ENCODE measurements around the gene KLHDC7A.

The KLHDC7A gene

GRCh38 chr1:18511149-18511873 is 30.6 kb downstream of the KLHDC7A start:
- no peak for DNase-seq

DNA sequence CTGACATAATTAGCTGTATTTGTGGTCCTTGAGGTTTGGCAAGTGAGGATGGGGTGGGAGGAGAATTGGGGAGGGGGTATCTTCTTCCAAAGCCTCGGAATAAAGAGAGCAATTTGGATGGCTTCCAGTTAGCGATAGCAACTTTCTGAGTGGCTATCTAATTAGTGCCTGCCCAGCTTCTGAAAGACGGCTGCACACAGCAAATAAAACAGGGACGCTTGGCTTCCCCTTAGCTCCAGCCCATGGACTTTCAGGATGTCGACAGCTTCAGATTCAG is 31.1 kb downstream of the KLHDC7A start:
- no peak for DNase-seq

GRCh38 chr1:18512883-18513282 is 32.2 kb downstream of the KLHDC7A start:
- DNase-seq: no peak

- DNase-seq: no peak
These were observed 33.3 kb downstream of the KLHDC7A start for GRCh38 chr1:18513995-18514394.

- DNase-seq: no peak
These were observed 34.5 kb downstream of the KLHDC7A start for GRCh38 chr1:18515120-18515667.

- no peak for DNase-seq
These were observed 35.7 kb downstream of the KLHDC7A start for GRCh38 chr1:18516473-18516872.

- DNase-seq: no peak
These were observed 45.9 kb downstream of the KLHDC7A start for GRCh38 chr1:18526436-18527275.

GRCh38 chr1:18527514-18527913 is 46.8 kb downstream of the KLHDC7A start:
- no peak for DNase-seq

DNA sequence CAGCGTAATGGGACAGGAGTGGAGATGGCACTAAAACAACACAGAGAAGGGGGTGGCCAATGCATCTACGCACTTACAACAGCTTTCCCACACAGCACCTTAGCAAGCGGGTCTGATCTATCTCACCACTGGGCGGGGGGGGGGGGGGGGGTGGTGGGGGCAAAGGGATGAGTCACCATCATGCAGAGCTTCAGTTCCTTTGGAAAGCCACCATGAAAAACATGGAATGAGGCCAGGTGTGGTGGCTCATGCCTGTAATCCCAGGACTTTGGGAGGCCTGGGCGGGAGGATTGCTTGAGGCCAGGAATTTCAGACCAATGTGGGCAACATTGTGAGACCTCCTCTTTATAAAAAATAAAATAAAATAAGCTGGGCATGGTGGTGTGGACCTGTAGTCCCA is 47.2 kb downstream of the KLHDC7A start:
- DNase-seq: no peak

DNA sequence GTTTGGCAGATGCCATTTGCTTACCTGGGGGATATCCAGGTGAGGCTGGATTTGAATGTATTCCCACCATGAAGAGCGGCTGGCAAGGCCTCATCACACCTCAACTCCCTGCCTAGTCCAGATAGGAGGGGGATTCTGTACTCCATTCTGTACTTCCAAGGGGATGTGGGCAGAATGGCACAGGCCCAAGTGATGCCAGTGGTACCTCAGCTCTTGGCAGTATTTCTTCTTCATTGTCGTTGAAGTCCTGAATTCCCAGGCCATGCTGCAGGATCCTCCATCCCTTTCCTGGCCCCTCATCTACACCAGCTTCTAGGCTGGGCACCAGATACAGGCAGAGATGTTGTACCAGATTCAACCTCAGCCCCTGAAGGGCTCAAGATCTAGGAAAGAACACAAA is 47.9 kb downstream of the KLHDC7A start:
- no peak for DNase-seq

DNA sequence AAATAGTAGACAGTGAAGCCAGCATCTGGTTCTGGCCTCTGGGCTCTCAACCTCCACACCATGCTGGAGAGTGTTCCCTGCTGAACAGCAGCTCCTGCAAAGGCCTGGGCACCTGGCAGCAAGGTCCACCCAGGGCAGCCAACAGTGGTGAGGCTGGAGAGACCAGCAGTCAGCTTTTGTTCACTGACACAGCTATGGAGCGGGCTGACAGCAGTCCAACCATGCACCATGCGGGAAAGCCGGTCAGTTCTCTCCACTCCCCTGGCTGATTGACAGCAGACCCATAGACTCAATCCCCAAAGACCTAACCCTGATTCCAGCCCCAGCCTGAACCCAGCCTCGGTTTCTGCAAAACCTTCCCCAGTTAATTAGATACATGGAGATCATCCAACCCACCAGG is 49.0 kb downstream of the KLHDC7A start:
- DNase-seq: no peak

DNA sequence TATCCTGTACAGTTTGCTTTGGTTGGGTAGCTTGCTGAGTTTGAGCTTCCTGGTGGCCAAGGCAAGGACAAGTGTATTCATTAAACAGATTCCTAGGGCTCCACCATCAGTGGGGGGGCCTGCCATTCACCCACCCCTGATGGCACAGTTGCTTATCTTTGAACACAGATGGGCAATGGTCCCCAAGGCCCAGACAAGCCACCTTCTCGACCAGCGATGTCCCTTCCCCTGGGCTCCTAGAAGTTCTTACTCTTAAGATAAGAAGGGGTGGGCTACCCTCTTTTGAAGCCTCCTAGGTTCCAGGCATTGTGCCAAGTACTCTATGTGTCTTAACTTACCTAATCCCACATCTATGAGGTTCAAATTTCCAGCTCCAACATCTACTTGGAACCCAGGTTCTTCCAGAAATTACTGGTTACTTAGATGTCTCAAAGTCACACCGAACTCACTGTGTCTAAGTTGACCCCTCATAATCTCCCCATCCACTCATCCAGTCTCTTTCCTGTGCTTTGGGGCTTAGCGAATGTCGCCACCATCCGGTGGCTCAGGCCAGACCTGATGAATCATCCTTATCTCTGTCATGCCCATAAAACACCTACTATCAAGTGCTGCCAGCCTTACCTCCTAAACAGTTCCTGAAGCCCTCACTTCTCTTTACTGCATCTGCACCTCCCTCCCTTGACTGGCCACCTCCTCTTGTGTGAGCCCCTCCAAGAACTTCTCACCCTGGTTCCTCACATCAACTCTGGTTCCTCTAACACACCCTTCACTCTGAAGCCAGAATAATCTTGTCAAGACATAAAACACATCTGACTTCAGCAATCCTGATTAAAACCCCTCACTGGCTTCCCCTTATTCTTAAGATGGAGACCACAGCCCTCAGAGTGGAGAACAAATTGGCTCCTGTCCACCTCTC is 50.1 kb downstream of the KLHDC7A start:
- DNase-seq: no peak

- DNase-seq: no peak
These were observed 50.7 kb downstream of the KLHDC7A start for GRCh38 chr1:18531503-18531845.

GRCh38 chr1:18532390-18533170 is 51.9 kb downstream of the KLHDC7A start:
- DNase-seq: no peak

GRCh38 chr1:18533259-18533658 is 52.5 kb downstream of the KLHDC7A start:
- DNase-seq: no peak

DNA sequence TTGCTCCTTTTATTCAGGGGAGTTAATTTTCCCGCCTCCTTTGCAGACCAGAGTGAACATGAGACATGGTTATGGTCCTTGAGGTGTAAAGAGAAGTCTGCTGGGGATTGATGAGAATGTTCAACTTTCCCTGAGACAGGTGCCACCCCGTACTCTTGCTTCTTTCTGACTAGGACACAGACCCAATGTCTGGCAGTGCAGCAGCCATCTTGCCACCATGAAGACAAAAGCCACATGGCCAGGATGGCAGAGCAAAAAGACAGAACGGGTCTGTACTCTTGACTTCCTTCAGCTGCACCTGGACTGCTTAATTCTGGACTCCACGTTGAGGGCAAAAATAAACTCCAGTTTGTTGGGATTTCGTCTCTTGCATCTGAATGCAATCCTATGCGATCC is 54.1 kb downstream of the KLHDC7A start:
- DNase-seq: no peak

Measured in activated CD4-positive, CD25-positive, alpha-beta regulatory T cell (primary cell).